Stromal cell of bone marrow (primary cell): ENCODE measurements around the gene NF2.
"Not testable (repeated sequence)": the region's sequence is repeated elsewhere in the genome, so short reads cannot be mapped to it uniquely, and the experiment has no call there.

Experiments
- DNase-seq: peaks from one replicate; pipeline ENCODE4 v3.0.0-alpha.2; 2012; ENCODE audit warnings: low read depth

The NF2 gene

GRCh38 chr22:29596408-29596807 is 7.0 kb upstream of the NF2 start:
- DNase-seq, result no peak

GRCh38 chr22:29597871-29598683 is 5.4 kb upstream of the NF2 start:
- DNase-seq, result not testable (repeated sequence)

GRCh38 chr22:29598684-29599020 is 4.8 kb upstream of the NF2 start:
- DNase-seq, result no peak

GRCh38 chr22:29604076-29604360 is 585 bp downstream of the NF2 start:
- DNase-seq, result no peak

GRCh38 chr22:29605527-29605850 is 2.1 kb downstream of the NF2 start:
- no peak for DNase-seq

- no peak for DNase-seq
Observed at GRCh38 chr22:29606320-29606719, 2.9 kb downstream of the NF2 start.

- no peak for DNase-seq
Observed at GRCh38 chr22:29607426-29607825, 4.0 kb downstream of the NF2 start.

- no peak for DNase-seq
Observed at GRCh38 chr22:29609139-29609538, 5.7 kb downstream of the NF2 start.

- no peak for DNase-seq
Observed at GRCh38 chr22:29610780-29611179, 7.3 kb downstream of the NF2 start.

GRCh38 chr22:29615705-29616327 is 12.4 kb downstream of the NF2 start:
- no peak for DNase-seq

GRCh38 chr22:29617922-29618629 is 14.6 kb downstream of the NF2 start:
- no peak for DNase-seq

- peak; percentile 83 for DNase-seq
Observed at GRCh38 chr22:29621761-29622526, 18.5 kb downstream of the NF2 start.

- DNase-seq, result no peak
Observed at GRCh38 chr22:29623059-29623458, 19.6 kb downstream of the NF2 start.

- no peak for DNase-seq
Observed at GRCh38 chr22:29623553-29624169, 20.2 kb downstream of the NF2 start.

- peak; percentile 66 for DNase-seq
Observed at GRCh38 chr22:29625090-29625825, 21.8 kb downstream of the NF2 start.

GRCh38 chr22:29626497-29627195 is 23.2 kb downstream of the NF2 start:
- peak; percentile 78 for DNase-seq

- DNase-seq, result no peak
Observed at GRCh38 chr22:29627196-29627535, 23.7 kb downstream of the NF2 start.

- DNase-seq, result no peak
Observed at GRCh38 chr22:29628996-29629902, 25.8 kb downstream of the NF2 start.

- DNase-seq, result no peak
Observed at GRCh38 chr22:29629903-29630516, 26.6 kb downstream of the NF2 start.

- DNase-seq, result no peak
Observed at GRCh38 chr22:29630987-29631386, 27.6 kb downstream of the NF2 start.
